ENCODE measurements around the gene ITSN1. TPM values are rescaled to one million over a fixed set of nuclear protein-coding genes. Genes with fewer than 3 reads are reported as not detected.

The ITSN1 gene
- total RNA-seq, 2 donors from 2014 or later = 50.9 to 78.6 TPM

DNA sequence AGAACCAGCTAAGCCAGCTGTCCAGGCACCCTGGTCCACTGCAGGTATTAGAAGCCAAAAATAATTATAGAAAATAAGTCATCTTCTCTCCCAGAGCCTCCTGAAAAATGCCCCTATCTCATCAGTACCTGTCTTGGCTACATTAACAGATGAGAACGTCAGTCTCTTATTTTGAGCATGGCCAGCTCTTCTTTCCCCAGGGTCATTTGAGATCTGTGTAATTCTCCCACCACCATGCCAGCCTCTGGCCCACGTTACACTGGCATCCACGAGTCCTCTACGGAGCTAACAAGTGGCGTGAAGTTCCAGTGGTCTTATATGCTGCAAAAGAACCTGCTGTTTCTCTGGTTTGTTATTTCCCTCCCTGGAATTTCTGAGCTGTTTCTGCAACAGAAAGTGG, 155.3 kb downstream of the ITSN1 start:
- H3K27ac ChIP-seq = no peak overlapping the region
- H3K9me3 ChIP-seq = no peaks in the 10 kb centered on the region
- H3K4me1 ChIP-seq (ENCODE audit: control insufficient read depth in 1 of 2, low read depth in 2 of 2) = peaks cover 10 to 16% of the 10 kb centered on the region in 2 donors
- no peaks in the 10 kb centered on the region for H3K27me3 ChIP-seq (replicated peaks; ENCODE audit: insufficient read depth)
- H3K36me3 ChIP-seq = peaks cover 14% of the 10 kb centered on the region
- no peak for DNase-seq (ENCODE audit: low spot score)
- no peak for ATAC-seq (ENCODE audit: insufficient number of reproducible peaks, low FRiP score, low read depth)
- TF ChIP-seq, protein P1, sequence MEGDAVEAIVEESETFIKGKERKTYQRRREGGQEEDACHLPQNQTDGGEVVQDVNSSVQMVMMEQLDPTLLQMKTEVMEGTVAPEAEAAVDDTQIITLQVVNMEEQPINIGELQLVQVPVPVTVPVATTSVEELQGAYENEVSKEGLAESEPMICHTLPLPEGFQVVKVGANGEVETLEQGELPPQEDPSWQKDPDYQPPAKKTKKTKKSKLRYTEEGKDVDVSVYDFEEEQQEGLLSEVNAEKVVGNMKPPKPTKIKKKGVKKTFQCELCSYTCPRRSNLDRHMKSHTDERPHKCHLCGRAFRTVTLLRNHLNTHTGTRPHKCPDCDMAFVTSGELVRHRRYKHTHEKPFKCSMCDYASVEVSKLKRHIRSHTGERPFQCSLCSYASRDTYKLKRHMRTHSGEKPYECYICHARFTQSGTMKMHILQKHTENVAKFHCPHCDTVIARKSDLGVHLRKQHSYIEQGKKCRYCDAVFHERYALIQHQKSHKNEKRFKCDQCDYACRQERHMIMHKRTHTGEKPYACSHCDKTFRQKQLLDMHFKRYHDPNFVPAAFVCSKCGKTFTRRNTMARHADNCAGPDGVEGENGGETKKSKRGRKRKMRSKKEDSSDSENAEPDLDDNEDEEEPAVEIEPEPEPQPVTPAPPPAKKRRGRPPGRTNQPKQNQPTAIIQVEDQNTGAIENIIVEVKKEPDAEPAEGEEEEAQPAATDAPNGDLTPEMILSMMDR (IDR thresholded peaks at IDR 0.05) = no peak
- H3K4me3 ChIP-seq = no peak overlapping the region

DNA sequence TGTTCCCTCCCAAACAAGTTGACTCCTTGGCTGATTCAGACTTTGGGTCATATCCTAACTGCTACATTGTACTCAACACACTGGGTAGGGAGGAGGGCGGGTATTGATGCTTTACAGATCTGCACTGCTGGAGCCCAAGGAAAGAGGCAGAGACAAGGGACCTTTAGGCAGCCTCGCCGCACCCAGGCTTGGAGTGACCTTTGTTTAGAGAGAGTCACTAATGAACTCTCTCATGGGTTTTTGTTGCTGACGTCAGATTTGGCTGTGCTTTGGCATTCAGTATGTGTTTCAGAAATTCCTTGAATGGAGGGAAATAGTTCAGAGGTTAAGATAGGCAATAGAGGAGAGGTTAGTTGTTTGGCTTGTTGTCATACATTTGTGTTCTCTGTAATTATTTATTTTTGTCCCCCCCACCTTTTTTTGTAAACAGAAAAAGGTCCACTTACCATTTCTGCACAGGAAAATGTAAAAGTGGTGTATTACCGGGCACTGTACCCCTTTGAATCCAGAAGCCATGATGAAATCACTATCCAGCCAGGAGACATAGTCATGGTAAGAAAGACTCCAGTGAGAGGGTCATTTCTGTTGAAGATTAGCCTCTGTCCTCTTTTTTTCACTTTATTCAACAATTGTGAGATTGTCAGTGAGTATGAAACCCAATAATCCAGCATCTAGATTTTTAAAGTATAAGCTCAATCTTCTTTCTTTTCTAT, 157.2 kb downstream of the ITSN1 start:
- Histone ChIP-seq H3K4me1 (ENCODE audit: control insufficient read depth in 1 of 2, low read depth in 2 of 2) (peaks cover 17 to 28% of the 10 kb centered on the region in 2 donors), H3K4me3 (no peak overlapping the region), H3K27me3 (replicated peaks; ENCODE audit: insufficient read depth) (no peaks in the 10 kb centered on the region), H3K9me3 (no peaks in the 10 kb centered on the region), H3K27ac (no peak overlapping the region), H3K36me3 (peaks cover 11% of the 10 kb centered on the region)
- DNase-seq (ENCODE audit: low spot score) (no peak), ATAC-seq (ENCODE audit: insufficient number of reproducible peaks, low FRiP score, low read depth) (no peak)
- TF ChIP-seq, protein P1 (IDR thresholded peaks at IDR 0.05) = no peak

DNA sequence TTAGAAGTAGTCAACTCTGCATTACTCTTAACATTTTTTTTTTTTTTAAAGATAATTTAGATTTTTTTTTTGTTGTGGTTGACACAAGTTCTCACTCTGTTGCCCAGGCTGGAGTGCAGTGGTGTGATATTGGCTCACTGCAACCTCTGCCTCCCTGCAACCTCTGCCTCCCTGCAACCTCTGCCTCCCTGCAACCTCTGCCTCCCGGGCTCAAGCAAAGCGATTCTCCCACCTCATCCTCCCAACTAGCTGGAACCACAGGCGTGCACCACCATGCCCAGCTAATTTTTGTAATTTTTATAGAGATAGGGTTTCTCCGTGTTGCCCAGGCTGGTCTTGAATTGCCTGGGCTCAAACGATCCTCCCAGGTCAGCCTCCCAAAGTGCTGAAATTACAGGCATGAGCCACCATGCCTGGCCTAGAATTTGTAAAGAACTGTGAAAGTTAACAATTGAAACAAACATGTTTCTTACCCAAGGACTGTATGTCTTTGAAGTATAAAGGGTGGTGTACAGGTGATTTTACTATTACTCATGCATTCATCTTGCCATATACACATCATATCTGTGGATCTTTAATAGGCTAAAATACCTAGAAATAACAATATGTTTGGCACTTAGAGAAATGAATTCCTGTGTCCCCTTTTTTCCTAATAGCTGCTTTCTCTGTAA, 158.6 kb downstream of the ITSN1 start:
- Histone ChIP-seq H3K4me3 (no peak overlapping the region), H3K27ac (peak overlapping the region; percentile 56 to 60), H3K27me3 (replicated peaks; ENCODE audit: insufficient read depth) (no peaks in the 10 kb centered on the region), H3K36me3 (peaks cover 4% of the 10 kb centered on the region), H3K4me1 (ENCODE audit: control insufficient read depth in 1 of 2, low read depth in 2 of 2) (peaks cover 17 to 28% of the 10 kb centered on the region in 2 donors), H3K9me3 (no peaks in the 10 kb centered on the region)
- DNase-seq (ENCODE audit: low spot score) = no peak
- TF ChIP-seq, protein P1 (IDR thresholded peaks at IDR 0.05) = no peak
- ATAC-seq (ENCODE audit: insufficient number of reproducible peaks, low FRiP score, low read depth) = no peak

DNA sequence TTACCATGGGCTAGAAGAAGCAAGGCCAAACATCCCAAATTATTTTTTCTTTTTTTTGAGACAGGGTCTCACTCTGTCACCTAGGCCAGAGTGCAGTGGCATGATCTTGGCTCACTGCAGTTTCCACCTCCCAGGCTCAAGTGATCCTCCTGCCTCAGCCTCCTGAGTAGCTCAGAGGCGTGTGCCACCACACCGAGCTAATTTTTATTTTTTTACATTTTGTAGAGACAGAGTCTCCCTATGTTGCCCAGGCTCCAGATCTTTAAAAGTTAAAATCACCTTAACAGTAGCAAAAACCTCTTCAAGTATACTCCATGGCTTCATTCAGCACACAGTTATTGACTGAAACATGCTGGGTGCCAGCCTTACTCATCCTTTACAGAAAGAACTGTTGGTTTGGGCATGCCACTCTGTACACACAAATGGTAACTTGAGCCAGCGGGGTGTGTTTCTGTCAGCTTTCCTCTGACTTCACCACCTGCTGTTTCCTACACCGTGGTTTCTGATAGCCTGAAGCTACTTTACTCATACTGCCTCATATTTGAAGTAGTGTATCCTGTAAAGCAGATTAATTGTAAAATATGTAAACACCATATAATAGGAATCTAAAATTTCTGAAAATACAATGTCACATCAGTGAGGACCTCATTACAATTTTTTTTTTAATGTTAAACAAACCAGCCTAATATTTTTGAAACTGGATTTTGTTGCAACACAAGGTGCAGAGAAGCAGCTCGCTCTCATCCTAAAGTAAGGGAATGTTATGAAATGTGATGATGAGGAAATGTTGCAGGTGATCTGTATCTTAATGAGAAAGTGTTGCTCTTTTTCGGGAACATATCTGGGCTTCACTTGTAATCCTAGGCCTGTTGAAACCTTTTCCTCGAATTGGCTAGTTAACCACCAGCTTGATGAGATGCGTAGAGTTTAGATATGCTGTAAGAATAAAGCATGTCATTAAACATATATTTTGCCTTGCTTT, 159.4 kb downstream of the ITSN1 start:
- ATAC-seq (ENCODE audit: insufficient number of reproducible peaks, low FRiP score, low read depth) (peak; percentile 71), DNase-seq (ENCODE audit: low spot score) (no peak)
- Histone ChIP-seq H3K9me3 (no peaks in the 10 kb centered on the region), H3K36me3 (peaks cover 4% of the 10 kb centered on the region), H3K4me1 (ENCODE audit: control insufficient read depth in 1 of 2, low read depth in 2 of 2) (peaks cover 17 to 28% of the 10 kb centered on the region in 2 donors), H3K27ac (peak overlapping the region; percentile 56 to 60), H3K4me3 (no peak overlapping the region), H3K27me3 (replicated peaks; ENCODE audit: insufficient read depth) (no peaks in the 10 kb centered on the region)
- TF ChIP-seq, protein P1 (IDR thresholded peaks at IDR 0.05) = no peak
